TTC549 (cell line): ENCODE results near the gene SCAMP2.
"Not testable (repeated sequence)": the region's sequence is repeated elsewhere in the genome, so short reads cannot be mapped to it uniquely, and the experiment has no call there.

Source experiments
- FAIRE-seq: peaks from 2 replicates; lab custom pipeline; 2012; peaks lifted over from hg19 to GRCh38; lab: Jason Lieb, UNC

The SCAMP2 gene

GRCh38 chr15:74873036-74873755, at the start of gene SCAMP2:
Gene SCAMP2 (minus strand): TSS chr15:74873365. CDS start chr15:74873255, 110 bp downstream.
- no peak for FAIRE-seq

GRCh38 chr15:74920456-74920855, 47.3 kb upstream of the SCAMP2 start:
- no peak for FAIRE-seq

- FAIRE-seq: no peak
Observed at GRCh38 chr15:74917676-74918075, 44.5 kb upstream of the SCAMP2 start.

GRCh38 chr15:74913799-74914198, 40.6 kb upstream of the SCAMP2 start:
- not testable (repeated sequence) for FAIRE-seq

GRCh38 chr15:74913041-74913440, 39.9 kb upstream of the SCAMP2 start:
- FAIRE-seq: no peak

GRCh38 chr15:74908635-74909034, 35.5 kb upstream of the SCAMP2 start:
- FAIRE-seq: no peak

GRCh38 chr15:74907163-74907870, 34.2 kb upstream of the SCAMP2 start:
- no peak for FAIRE-seq

GRCh38 chr15:74906450-74907162, 33.4 kb upstream of the SCAMP2 start, which contains the start of gene FAM219B:
Gene FAM219B (minus strand): TSS chr15:74906851. CDS start chr15:74906800, 51 bp downstream.
- FAIRE-seq: no peak

- no peak for FAIRE-seq
Observed at GRCh38 chr15:74906067-74906449, 32.9 kb upstream of the SCAMP2 start.

GRCh38 chr15:74904190-74904805, 31.1 kb upstream of the SCAMP2 start:
- FAIRE-seq: no peak

GRCh38 chr15:74903676-74904075, 30.5 kb upstream of the SCAMP2 start:
- no peak for FAIRE-seq

GRCh38 chr15:74902295-74903075, 29.3 kb upstream of the SCAMP2 start:
- FAIRE-seq: no peak

GRCh38 chr15:74901612-74902063, 28.5 kb upstream of the SCAMP2 start:
- peak; percentile 32 for FAIRE-seq

GRCh38 chr15:74897300-74897701, 24.1 kb upstream of the SCAMP2 start:
- no peak for FAIRE-seq

- no peak for FAIRE-seq
Observed at GRCh38 chr15:74896316-74896715, 23.2 kb upstream of the SCAMP2 start.

- no peak for FAIRE-seq
Observed at GRCh38 chr15:74895830-74896229, 22.7 kb upstream of the SCAMP2 start.

- not testable (repeated sequence) for FAIRE-seq
Observed at GRCh38 chr15:74894383-74894782, 21.2 kb upstream of the SCAMP2 start.

GRCh38 chr15:74893627-74894026, 20.5 kb upstream of the SCAMP2 start:
- FAIRE-seq: no peak

- no peak for FAIRE-seq
Observed at GRCh38 chr15:74892931-74893330, 19.8 kb upstream of the SCAMP2 start.

GRCh38 chr15:74892313-74892712, 19.1 kb upstream of the SCAMP2 start:
- no peak for FAIRE-seq

- FAIRE-seq: no peak
Observed at GRCh38 chr15:74891469-74891868, 18.3 kb upstream of the SCAMP2 start.

- no peak for FAIRE-seq
Observed at GRCh38 chr15:74890665-74890960, 17.4 kb upstream of the SCAMP2 start.
